ENCODE data around the gene GPR137.
A peak's percentile ranks its signal among the peaks of the same experiment; 100 is the strongest.

GPR137 gene

DNA sequence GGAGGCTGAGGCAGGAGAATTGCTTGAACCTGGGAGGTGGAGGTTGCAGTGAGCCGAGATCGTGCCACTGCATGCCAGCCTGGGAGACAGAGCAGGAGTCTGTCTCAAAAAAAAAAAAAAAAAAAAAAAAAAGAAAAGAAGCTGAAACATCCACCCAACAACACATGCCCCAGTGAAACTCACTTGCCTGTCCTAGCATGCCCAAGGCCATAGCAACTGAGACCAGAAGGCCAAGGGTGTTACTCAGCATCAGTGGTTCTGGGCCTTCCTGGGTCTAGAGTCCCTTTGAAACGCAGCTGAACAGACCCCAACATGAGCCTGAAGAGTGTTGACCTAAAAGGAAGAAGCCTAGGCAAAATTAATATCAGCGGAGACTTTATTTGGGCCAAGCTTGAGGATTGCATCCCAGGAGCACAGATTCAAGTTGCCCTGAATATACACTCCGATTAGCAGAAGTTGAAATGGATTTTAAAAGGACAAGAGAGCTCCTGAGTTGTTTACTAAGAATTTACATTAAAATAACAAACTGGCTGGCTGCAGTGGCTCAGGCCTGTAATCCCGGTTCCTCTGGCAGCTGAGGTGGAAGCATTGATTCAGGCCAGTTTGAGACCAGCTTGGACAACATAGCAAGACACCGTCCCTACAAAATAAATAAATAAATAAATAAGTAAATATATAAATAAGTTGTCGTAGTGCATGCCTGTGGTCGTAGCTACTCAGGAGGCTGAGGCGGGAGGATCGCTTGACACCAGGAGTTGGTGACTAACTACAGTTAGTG, 39.2 kb downstream of the GPR137 start:
- DNase-seq (ENCODE audit: extremely low read depth, low read depth): no peak
- TF ChIP-seq, protein P1, sequence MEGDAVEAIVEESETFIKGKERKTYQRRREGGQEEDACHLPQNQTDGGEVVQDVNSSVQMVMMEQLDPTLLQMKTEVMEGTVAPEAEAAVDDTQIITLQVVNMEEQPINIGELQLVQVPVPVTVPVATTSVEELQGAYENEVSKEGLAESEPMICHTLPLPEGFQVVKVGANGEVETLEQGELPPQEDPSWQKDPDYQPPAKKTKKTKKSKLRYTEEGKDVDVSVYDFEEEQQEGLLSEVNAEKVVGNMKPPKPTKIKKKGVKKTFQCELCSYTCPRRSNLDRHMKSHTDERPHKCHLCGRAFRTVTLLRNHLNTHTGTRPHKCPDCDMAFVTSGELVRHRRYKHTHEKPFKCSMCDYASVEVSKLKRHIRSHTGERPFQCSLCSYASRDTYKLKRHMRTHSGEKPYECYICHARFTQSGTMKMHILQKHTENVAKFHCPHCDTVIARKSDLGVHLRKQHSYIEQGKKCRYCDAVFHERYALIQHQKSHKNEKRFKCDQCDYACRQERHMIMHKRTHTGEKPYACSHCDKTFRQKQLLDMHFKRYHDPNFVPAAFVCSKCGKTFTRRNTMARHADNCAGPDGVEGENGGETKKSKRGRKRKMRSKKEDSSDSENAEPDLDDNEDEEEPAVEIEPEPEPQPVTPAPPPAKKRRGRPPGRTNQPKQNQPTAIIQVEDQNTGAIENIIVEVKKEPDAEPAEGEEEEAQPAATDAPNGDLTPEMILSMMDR (IDR thresholded peaks at IDR 0.05; ENCODE audit: low read depth, low read length): no peak

GRCh38 chr11:64327375-64327774, 41.7 kb downstream of the GPR137 start:
- TF ChIP-seq, protein P1 (IDR thresholded peaks at IDR 0.05; ENCODE audit: low read depth, low read length): no peak

GRCh38 chr11:64327993-64328392, 42.3 kb downstream of the GPR137 start:
- no peak for DNase-seq (ENCODE audit: extremely low read depth, low read depth)
- TF ChIP-seq, protein P1 (IDR thresholded peaks at IDR 0.05; ENCODE audit: low read depth, low read length): no peak

More at GRCh38 chr11:64327375-64327774, 41.7 kb downstream of the GPR137 start:
- DNase-seq (ENCODE audit: extremely low read depth, low read depth): no peak

DNA sequence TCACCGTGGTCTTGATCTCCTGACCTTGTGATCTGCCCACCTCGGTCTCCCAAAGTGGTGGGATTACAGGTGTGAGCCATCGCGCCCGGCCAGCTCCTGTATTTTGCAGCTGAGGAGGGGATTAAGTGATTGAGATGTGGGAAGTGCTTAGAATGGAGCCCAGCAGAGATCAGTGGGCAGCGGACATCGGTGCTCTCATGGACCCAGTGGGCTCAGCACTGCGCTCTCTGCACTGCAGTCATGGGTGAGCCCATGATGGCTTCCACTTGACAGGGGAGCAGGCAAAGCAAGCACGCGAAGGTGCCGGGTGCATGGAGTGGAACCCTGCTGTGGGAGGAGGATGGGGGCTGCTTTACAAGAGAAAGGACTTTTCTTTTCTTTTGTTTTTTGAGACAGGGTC, 45.2 kb downstream of the GPR137 start:
- DNase-seq (ENCODE audit: extremely low read depth, low read depth): no peak
- TF ChIP-seq, protein P1 (IDR thresholded peaks at IDR 0.05; ENCODE audit: low read depth, low read length): no peak

DNA sequence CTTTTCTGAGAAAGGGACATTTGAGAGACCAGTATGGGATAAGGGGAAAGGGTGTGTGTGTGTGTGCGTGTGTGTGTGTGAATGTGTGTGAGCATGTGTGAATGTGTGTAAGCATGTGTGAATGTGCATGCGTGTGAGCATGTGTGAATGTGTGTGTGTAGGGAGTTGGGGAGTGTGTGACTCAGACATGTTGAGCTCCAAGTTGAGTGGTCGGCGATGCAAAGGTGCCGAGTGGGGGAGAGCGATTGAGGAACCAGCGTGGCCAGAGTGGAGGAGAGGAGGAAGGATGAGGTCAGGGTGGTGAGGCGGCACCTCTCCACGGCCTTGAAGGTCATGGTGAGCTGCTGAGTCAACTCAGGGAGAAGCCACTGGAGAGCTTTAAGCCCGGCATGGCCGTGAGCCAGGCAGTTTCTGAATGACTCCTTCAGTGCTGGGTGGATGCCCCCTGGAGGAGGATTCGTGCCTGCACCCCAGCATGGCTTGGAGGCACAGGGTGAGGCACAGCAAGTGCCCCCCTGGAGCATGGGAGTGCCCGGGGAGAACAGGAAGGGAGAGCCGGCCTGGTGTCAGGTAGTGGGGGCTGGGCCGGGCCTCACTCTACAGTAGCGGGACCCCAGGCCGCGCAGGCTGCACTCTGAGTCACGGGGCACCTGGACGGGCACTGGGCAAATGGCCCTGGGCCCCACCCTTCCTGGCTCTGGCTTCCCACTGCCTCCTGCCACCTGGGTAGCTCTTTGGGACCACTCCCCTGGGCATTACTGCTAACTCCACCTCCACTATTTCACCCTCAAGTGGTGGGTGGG, 46.1 kb downstream of the GPR137 start:
- DNase-seq (ENCODE audit: extremely low read depth, low read depth): peak; percentile 75
- TF ChIP-seq, protein P1 (IDR thresholded peaks at IDR 0.05; ENCODE audit: low read depth, low read length): peak; percentile 76

- DNase-seq (ENCODE audit: extremely low read depth, low read depth): no peak
- TF ChIP-seq, protein P1 (IDR thresholded peaks at IDR 0.05; ENCODE audit: low read depth, low read length): no peak
These were observed 47.9 kb downstream of the GPR137 start for GRCh38 chr11:64333556-64333955.

Data from AG09319 (cell line).